CD14-positive monocyte (primary cell): ENCODE results near the gene NOTCH1. TPM values are rescaled to one million over a fixed set of nuclear protein-coding genes. Genes with fewer than 3 reads are reported as not detected.

ENCODE experiments used
- DNase-seq, 3 donors: peaks; one replicate each; pipeline ENCODE4 v3.0.0-alpha.2; 2011 to 2022
- H2AFZ ChIP-seq: 2 replicates; pipeline ENCODE4 v1.6.0; 2012; ENCODE audit warnings: mild to moderate bottlenecking, low read depth, low read length, inconsistent platforms; ENCODE audit not compliant: insufficient read depth, poor library complexity, severe bottlenecking
- H3K27ac ChIP-seq, 2 donors: 1 replicate in 1 of 2; 2 replicates in 1 of 2; pipeline ENCODE4 v1.5.1; 2012 to 2013; ENCODE audit warnings: low read length in 2 of 2, control low read depth in 1 of 2, inconsistent platforms in 1 of 2, low read depth in 1 of 2, mild to moderate bottlenecking in 1 of 2
- H3K27me3 ChIP-seq, 2 donors: one replicate each; pipeline versions ENCODE4 v1.6.0 to v1.6.1; 2011 to 2013; ENCODE audit warnings: low read length in 2 of 2; ENCODE audit not compliant: control insufficient read depth in 2 of 2, insufficient read depth in 2 of 2
- H3K36me3 ChIP-seq, 2 donors: replicated peaks in 1 of 2; 1 replicate in 1 of 2; 2 replicates in 1 of 2; pipeline versions ENCODE4 v1.5.1 to v1.6.1; 2012 to 2013; ENCODE audit warnings: low read length in 2 of 2, control low read depth in 1 of 2, inconsistent platforms in 1 of 2, mild to moderate bottlenecking in 1 of 2; ENCODE audit not compliant: insufficient read depth in 2 of 2, control insufficient read depth in 1 of 2
- H3K4me1 ChIP-seq, 2 donors: 1 replicate in 1 of 2; 2 replicates in 1 of 2; pipeline versions ENCODE4 v1.5.1 to v1.6.1; 2012 to 2013; ENCODE audit warnings: low read length in 2 of 2, control low read depth in 1 of 2, inconsistent platforms in 1 of 2, mild to moderate bottlenecking in 1 of 2, moderate library complexity in 1 of 2; ENCODE audit not compliant: insufficient read depth in 2 of 2, control insufficient read depth in 1 of 2
- H3K4me2 ChIP-seq: replicated peaks from 2 replicates; pipeline ENCODE3; 2012; ENCODE audit warnings: low read length, moderate library complexity, mild to moderate bottlenecking; ENCODE audit not compliant: poor library complexity, severe bottlenecking; ENCODE audit errors: extremely low read depth
- H3K4me3 ChIP-seq, 3 experiments: fragments of 200-600 bp in 1 of 3; sonication (generic) in 1 of 3; replicated peaks in 1 of 3; 1 replicate in 2 of 3; 2 replicates in 1 of 3; pipeline ENCODE4 v1.5.1; 2011 to 2013; ENCODE audit warnings: low read length in 3 of 3, mild to moderate bottlenecking in 3 of 3, control low read depth in 2 of 3, low read depth in 2 of 3, inconsistent platforms in 1 of 3, moderate library complexity in 1 of 3
- H3K79me2 ChIP-seq: 2 replicates; pipeline ENCODE4 v1.6.0; 2012; ENCODE audit warnings: mild to moderate bottlenecking, control low read depth, inconsistent platforms, low read length, moderate library complexity; ENCODE audit not compliant: insufficient read depth
- H3K9ac ChIP-seq: 2 replicates; pipeline ENCODE4 v1.6.0; 2017; ENCODE audit warnings: low read length, mild to moderate bottlenecking; ENCODE audit not compliant: insufficient read depth, poor library complexity, severe bottlenecking
- H3K9me3 ChIP-seq, 2 donors: replicated peaks in 1 of 2; 1 replicate in 1 of 2; 2 replicates in 1 of 2; pipeline versions ENCODE4 v1.5.1 to v1.6.1; 2012 to 2013; ENCODE audit warnings: low read length in 2 of 2, control low read depth in 1 of 2; ENCODE audit not compliant: control insufficient read depth in 1 of 2, insufficient read depth in 1 of 2
- H4K20me1 ChIP-seq: 2 replicates; pipeline ENCODE4 v1.6.0; 2012; ENCODE audit warnings: mild to moderate bottlenecking, low read length, control low read depth, moderate library complexity; ENCODE audit not compliant: insufficient read depth
- H3K27ac Mint-ChIP-seq, 7 donors: one replicate each; pipeline ENCODE4 v1.8.0; 2020; ENCODE audit warnings: mild to moderate bottlenecking in 7 of 7, mixed read lengths in 7 of 7, moderate library complexity in 6 of 7, inconsistent platforms in 2 of 7
- H3K27me3 Mint-ChIP-seq, 3 donors: one replicate each; pipeline ENCODE4 v1.8.0; 2021 to 2022; ENCODE audit warnings: low read depth in 3 of 3, mild to moderate bottlenecking in 3 of 3, mixed read lengths in 3 of 3, moderate library complexity in 3 of 3, inconsistent platforms in 1 of 3
- H3K36me3 Mint-ChIP-seq, 2 donors: one replicate each; pipeline ENCODE4 v1.8.0; 2020; ENCODE audit warnings: mixed read lengths in 2 of 2, inconsistent platforms in 1 of 2, mild to moderate bottlenecking in 1 of 2
- H3K4me1 Mint-ChIP-seq: one replicate; pipeline ENCODE4 v1.8.0; 2020; ENCODE audit warnings: mild to moderate bottlenecking, mixed read lengths
- H3K4me3 Mint-ChIP-seq, 2 donors: one replicate each; pipeline ENCODE4 v1.8.0; 2020; ENCODE audit warnings: mild to moderate bottlenecking in 2 of 2, mixed read lengths in 2 of 2, moderate library complexity in 1 of 2
- H3K9me3 Mint-ChIP-seq, 7 donors: one replicate each; pipeline ENCODE4 v1.8.0; 2020 to 2022; ENCODE audit warnings: mixed read lengths in 7 of 7, mild to moderate bottlenecking in 6 of 7, moderate library complexity in 6 of 7, inconsistent platforms in 2 of 7
- WGBS: methylation state at CpG from one replicate; pipeline ENCODE4 v1.1.5; 2013; ENCODE audit warnings: missing lambda C conversion rate; ENCODE audit not compliant: insufficient coverage; 5-methylcytosine and 5-hydroxymethylcytosine counted together
- intact Hi-C, 2 donors: fragments of 100-400 bp; cut with micrococcal nuclease; formaldehyde crosslinking; loops; one replicate each; pipeline versions ENCODE4 v1.15.0 to v1.15.1; 2023
- polyA plus RNA-seq, 3 donors: library from polyadenylated mRNA; depleted of rRNA in 1 of 3; unstranded in 2 of 3; stranded (reverse) in 1 of 3; fragments of 300-500 nt in 2 of 3; fragments of >200 nt in 1 of 3; fragmentation: Illumina TruSeq in 2 of 3; gene quantifications; 1 replicate in 2 of 3; 2 replicates in 1 of 3; pipeline ENCODE4 v1.2.3, GENCODE V29; 2012 to 2021
- TF ChIP-seq, protein P1 (sequence below): fragments of 200-600 bp; IDR thresholded peaks from one replicate; pipeline ENCODE4 v1.8.0; 2022; ENCODE audit warnings: antibody characterized with exemption, mild to moderate bottlenecking

Gene NOTCH1
- polyA plus RNA-seq, 3 donors, result 1.4 to 33.0 (median 2.2) TPM

DNA sequence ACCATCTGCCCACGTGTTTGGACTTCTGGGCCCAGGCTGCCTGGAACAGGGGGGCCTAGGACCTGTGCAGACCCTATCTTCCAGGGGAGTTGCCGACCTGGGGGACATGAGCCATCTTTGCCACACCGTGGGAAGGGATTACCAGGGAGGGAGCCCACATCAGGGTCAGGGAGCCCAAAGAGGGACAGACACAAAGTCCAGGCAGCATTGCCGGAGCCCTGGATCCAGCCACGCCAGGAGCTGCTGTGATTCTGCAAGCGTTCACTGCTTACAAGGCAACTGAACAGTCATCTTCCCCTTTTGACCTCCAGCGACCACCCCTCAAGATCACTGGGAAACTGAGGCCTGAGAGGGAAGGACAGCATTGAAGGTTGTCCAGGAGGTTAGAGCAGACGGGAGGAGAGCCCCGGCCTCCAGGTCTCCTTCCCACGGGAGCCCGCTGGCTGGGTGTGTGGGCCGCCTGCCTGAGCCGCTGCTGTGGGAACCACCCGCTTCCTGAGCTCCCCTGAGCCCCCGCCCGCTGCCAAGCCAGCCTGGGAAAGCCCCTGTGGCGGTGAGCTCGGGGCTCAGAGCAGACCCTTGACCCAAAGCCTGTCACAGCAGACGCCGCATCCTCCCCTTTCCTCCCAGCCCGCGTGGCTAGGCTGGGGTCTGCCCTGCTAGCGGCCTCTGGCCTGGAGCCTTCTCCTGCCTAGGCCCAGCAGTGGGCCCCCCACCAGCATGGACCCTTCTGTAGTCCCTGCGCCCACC lies 17.1 kb upstream of the NOTCH1 start:
- H3K9me3 ChIP-seq, result peaks cover 0 to 5% of the 10 kb centered on the region in 2 donors
- Mint-ChIP-seq H3K27me3 (peaks cover 0 to 2% (median 0%) of the 10 kb centered on the region in 3 donors), H3K9me3 (peaks cover 0 to 9% (median 3%) of the 10 kb centered on the region in 7 donors), H3K36me3 (peaks cover 6 to 12% of the 10 kb centered on the region in 2 donors), H3K27ac (peak overlapping the region in 4 of 7 donors; percentile 9 to 81 (median 23)), H3K4me3 (no peak overlapping the region), H3K4me1 (peaks cover 68% of the 10 kb centered on the region)
- H3K27me3 ChIP-seq, result no peaks in the 10 kb centered on the region
- H3K27ac ChIP-seq, result peak overlapping the region in 1 of 2 donors; percentile 91
- no peaks in the 10 kb centered on the region for H3K36me3 ChIP-seq
- no peak overlapping the region for H3K4me2 ChIP-seq
- peak overlapping the region; percentile 38 for H2AFZ ChIP-seq
- H3K79me2 ChIP-seq, result no peaks in the 10 kb centered on the region
- TF ChIP-seq, protein P1, sequence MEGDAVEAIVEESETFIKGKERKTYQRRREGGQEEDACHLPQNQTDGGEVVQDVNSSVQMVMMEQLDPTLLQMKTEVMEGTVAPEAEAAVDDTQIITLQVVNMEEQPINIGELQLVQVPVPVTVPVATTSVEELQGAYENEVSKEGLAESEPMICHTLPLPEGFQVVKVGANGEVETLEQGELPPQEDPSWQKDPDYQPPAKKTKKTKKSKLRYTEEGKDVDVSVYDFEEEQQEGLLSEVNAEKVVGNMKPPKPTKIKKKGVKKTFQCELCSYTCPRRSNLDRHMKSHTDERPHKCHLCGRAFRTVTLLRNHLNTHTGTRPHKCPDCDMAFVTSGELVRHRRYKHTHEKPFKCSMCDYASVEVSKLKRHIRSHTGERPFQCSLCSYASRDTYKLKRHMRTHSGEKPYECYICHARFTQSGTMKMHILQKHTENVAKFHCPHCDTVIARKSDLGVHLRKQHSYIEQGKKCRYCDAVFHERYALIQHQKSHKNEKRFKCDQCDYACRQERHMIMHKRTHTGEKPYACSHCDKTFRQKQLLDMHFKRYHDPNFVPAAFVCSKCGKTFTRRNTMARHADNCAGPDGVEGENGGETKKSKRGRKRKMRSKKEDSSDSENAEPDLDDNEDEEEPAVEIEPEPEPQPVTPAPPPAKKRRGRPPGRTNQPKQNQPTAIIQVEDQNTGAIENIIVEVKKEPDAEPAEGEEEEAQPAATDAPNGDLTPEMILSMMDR, result no peak
- H3K4me3 ChIP-seq, result no peak overlapping the region
- DNase-seq, result peak in 1 of 3 donors; percentile 55
- peak overlapping the region; percentile 68 for H3K9ac ChIP-seq
- H4K20me1 ChIP-seq, result no peaks in the 10 kb centered on the region
- peaks cover 78 to 84% of the 10 kb centered on the region in 2 donors for H3K4me1 ChIP-seq
- intact Hi-C loops, result loop anchor here (5.0 to 10.0 kb wide), 3 partner anchors 52 to 76 kb away; no protein-coding TSS in a partner anchor
- 37% methylated on average over 20 of the region's 24 CpGs for WGBS

DNA sequence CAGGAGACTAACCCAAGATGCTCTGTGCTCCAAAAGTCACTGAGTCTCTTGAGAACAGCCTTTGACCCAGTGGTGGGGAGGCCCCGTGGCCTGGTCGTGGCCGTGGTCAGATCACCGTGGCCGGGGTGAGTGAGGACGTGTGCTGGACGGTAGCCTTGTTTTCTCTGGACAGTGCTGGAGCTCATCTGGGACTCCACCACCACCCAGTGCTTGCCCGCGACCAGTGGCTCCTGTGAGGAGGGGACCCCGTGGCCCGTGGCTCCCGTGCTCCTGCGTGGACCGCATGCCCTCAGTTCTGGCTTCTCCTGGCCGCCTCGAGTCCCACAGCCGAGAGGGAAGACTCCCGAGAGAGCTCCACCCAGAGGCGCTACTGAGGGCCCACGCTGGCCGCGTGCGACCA lies 15.9 kb upstream of the NOTCH1 start:
- H2AFZ ChIP-seq, result no peak overlapping the region
- TF ChIP-seq, protein P1, result no peak
- peaks cover 6 to 12% of the 10 kb centered on the region in 2 donors for H3K36me3 Mint-ChIP-seq
- peaks cover 0 to 9% (median 3%) of the 10 kb centered on the region in 7 donors for H3K9me3 Mint-ChIP-seq
- no peaks in the 10 kb centered on the region for H4K20me1 ChIP-seq
- no peak overlapping the region for H3K4me3 Mint-ChIP-seq
- H3K79me2 ChIP-seq, result no peaks in the 10 kb centered on the region
- no peak overlapping the region for H3K4me3 ChIP-seq
- H3K9ac ChIP-seq, result no peak overlapping the region
- peaks cover 89 to 95% of the 10 kb centered on the region in 2 donors for H3K4me1 ChIP-seq
- DNase-seq, result no peak
- H3K27ac Mint-ChIP-seq, result peak overlapping the region in 1 of 7 donors; percentile 81
- intact Hi-C loops, result loop anchor here (5.0 to 10.0 kb wide), 3 partner anchors 53 to 74 kb away; no protein-coding TSS in a partner anchor
- H3K4me2 ChIP-seq, result no peak overlapping the region
- no peaks in the 10 kb centered on the region for H3K27me3 ChIP-seq
- no peaks in the 10 kb centered on the region for H3K36me3 ChIP-seq
- no peak overlapping the region for H3K27ac ChIP-seq
- 88% methylated on average over 23 of the region's 23 CpGs for WGBS
- H3K27me3 Mint-ChIP-seq, result no peaks in the 10 kb centered on the region
- peaks cover 0 to 5% of the 10 kb centered on the region in 2 donors for H3K9me3 ChIP-seq
- H3K4me1 Mint-ChIP-seq, result peaks cover 80% of the 10 kb centered on the region
